GM12872 (cell line): ENCODE measurements around the gene HNF1B.

Experiments
- CTCF ChIP-seq: IDR thresholded peaks from 3 replicates; pipeline ENCODE4 v1.5.1; 2011; ENCODE audit warnings: low read depth, mild to moderate bottlenecking, low read length, moderate library complexity; ENCODE audit not compliant: insufficient read depth

Gene HNF1B

DNA sequence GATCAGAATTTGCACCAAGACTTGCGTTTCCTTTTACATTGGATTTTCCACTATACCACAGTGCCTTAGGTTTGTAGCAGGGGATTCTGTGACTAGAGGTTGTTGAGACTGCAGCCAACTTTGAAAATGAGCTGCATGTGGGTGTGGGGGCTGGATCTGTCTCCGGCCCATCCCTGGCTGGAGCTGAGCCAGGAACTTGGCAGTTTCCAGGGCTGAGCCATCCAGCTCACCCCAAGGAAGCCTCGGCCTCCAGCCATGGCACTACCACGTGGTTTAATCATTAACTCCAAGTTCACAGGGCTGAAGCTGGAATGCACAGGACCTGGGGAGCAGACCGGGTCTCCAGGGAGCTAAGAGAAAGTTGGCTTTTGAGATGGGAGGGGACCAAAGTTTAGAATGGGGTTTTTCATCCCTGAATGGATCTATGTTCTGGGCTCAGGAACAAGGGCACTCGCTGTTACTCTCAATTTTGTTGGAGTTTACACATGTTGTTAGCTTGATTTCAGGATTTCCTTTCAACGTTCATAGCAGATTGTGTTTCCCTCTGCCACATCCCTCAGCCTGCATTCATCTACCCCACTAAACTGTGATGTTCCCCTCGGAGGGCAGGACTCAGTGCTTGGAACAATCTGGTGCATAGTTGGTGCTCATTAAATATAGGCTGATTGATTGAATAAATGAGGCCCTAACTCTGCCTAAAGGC lies 42.3 kb upstream of the HNF1B start:
- no peak for TF ChIP-seq CTCF

GRCh38 chr17:37786481-37786880 lies 41.6 kb upstream of the HNF1B start:
- TF ChIP-seq CTCF, result no peak

GRCh38 chr17:37781451-37781850 lies 36.6 kb upstream of the HNF1B start:
- TF ChIP-seq CTCF, result no peak

DNA sequence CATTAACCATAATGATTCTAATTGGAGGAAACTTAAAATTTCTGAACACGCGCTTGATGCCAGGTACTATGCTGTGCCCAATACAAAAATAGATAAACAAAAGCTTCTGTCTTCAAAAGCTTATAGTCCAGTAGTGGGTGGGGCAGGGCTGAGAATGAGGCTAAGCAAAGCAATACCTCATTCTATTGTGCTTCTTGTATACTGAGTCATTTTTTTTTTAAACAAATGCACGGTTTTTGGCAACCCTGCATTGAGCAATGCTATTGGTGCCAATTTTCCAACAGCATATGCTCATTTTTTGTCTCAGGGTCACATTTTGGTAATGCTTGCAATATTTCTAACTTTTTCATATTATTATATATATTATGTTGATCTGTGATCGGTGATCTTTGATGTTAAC lies 34.7 kb upstream of the HNF1B start:
- no peak for TF ChIP-seq CTCF

DNA sequence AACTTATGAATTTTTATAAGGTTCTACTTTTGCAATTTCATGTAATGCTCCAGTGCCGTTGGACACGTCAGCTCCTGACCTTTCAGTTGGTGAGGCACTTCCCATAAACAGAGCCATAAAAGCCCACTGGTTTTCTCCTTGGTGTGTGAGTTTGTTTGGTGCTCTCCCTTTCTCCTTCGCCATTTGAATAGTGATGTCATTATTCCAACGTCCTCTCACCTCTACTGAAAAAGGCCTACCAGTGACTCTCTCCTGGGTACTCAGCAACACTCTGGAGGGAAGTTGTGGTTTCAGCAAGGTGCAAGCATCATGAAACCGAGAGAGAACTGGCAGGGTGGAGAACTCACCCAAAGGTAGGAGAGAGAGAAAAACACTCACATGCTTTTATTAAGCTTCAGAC lies 29.6 kb upstream of the HNF1B start:
- TF ChIP-seq CTCF, result no peak

DNA sequence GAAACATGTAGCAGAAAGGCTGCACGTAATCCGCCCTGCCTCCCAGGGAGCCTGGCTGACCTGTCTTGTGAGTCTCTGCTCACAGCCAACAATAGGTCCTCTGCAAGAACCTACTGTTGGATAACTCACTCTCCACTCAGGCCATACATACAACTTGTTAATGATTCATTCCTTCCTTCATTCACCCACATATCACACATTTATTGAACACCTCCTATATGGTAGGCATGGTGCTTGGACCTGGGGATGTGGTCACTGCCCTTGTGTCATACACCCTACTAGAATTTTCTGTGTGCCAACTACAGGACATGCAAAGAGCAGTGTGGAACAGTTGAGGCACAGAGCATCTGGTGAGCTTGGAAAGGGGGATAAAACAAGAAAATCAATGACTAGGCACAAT lies 28.1 kb upstream of the HNF1B start:
- TF ChIP-seq CTCF, result no peak

DNA sequence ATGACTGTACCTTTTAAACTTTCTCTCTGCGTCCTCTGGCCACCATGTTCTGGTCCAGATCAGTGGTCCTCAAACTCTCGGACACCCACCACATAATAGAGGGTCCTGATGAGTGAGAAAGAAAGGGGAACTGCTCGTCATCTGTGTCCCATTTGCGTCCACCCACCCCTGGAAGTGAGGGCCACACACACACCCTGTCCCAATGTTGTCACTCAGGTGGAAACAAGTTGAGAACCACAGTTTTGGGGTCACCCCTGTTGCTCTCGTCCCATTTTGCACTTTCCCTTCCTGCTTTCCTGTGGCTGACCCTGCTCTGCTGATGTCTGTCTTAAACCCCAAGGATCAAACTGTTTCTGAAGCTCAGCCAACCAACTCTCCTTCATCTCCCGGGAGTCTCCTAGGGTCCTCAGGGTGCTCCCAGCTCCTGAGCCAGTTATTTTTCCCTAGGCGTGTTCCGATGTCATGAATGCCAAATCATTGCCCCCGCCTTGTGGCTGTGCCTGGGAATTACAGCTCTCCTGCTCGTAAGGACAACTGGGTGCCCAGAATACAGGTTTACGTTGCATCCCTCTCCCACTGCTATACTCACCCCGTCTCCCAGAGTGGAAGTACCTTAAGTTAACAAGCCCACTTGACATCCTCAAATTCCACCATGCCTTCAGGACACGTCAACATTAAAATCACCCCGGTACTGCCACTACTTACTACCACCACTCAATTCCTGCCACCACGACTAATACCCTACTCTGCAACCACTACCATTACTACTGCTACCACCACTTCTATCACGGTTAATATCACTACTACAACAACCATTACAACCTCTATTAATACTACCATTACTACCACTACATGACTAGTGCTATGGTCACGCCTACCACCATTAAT lies 26.0 kb upstream of the HNF1B start:
- TF ChIP-seq CTCF, result peak; percentile 81
